IPS-18a (cell line): ENCODE results near the gene ADGRA1.
A peak's percentile ranks its signal among the peaks of the same experiment; 100 is the strongest.

ENCODE experiments used
- H3K27ac ChIP-seq: one replicate; pipeline ENCODE4 v1.5.1; 2013; ENCODE audit warnings: low read length
- H3K27me3 ChIP-seq: one replicate; pipeline ENCODE4 v1.6.1; 2013; ENCODE audit warnings: mild to moderate bottlenecking, low read length; ENCODE audit not compliant: control insufficient read depth, insufficient read depth
- H3K36me3 ChIP-seq: one replicate; pipeline ENCODE4 v1.6.1; 2013; ENCODE audit warnings: low read depth, low read length; ENCODE audit not compliant: control insufficient read depth
- H3K4me1 ChIP-seq: one replicate; pipeline ENCODE4 v1.6.1; 2013; ENCODE audit warnings: low read depth, low read length; ENCODE audit not compliant: control insufficient read depth
- H3K4me3 ChIP-seq: one replicate; pipeline ENCODE4 v1.5.1; 2013; ENCODE audit warnings: low read length
- H3K9ac ChIP-seq: one replicate; pipeline ENCODE4 v1.6.1; 2013; ENCODE audit warnings: mild to moderate bottlenecking, low read length, moderate library complexity
- H3K9me3 ChIP-seq: one replicate; pipeline ENCODE4 v1.6.1; 2013; ENCODE audit warnings: low read depth, low read length; ENCODE audit not compliant: control insufficient read depth

Gene ADGRA1

GRCh38 chr10:133160826-133161471 lies 73.2 kb downstream of the ADGRA1 start:
- H3K27me3 ChIP-seq, result peaks cover 10% of the 10 kb centered on the region
- no peaks in the 10 kb centered on the region for H3K36me3 ChIP-seq
- peak overlapping the region; percentile 68 for H3K4me3 ChIP-seq
- H3K9me3 ChIP-seq, result no peaks in the 10 kb centered on the region
- H3K9ac ChIP-seq, result peak overlapping the region; percentile 7
- no peak overlapping the region for H3K27ac ChIP-seq
- H3K4me1 ChIP-seq, result peaks cover 10% of the 10 kb centered on the region

DNA sequence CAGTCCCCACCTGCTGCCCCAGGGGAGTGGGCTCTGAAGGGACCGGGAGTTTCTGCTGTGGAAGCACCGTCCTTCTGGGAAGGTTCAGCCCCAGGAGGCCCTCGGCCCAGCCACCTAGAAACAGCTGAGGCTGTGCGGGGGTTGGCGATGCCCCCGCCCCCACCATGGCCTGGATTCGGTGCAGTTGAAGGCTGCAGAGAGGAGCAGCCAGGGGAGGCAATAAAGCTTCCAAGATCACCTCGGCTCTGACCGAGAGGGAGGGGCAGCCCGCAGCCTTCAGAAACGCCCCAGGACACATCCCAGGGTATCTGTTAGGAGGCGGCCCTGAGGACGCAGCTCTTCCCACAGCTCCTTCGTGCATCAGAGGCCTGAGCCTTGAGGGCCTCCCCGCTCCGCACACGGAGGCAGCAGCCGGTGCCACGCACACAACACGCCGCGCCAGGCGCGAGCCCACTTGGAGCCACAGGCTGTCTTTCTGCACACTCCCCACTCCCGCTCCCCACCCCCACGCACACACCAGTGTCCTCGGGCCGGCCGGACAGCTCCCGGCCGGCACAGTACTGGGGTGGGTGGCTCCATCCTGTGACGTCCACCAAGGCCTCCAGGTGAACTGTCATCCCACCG lies 73.9 kb downstream of the ADGRA1 start:
- Histone ChIP-seq H3K36me3 (no peaks in the 10 kb centered on the region), H3K9ac (no peak overlapping the region), H3K9me3 (no peaks in the 10 kb centered on the region), H3K4me3 (peak overlapping the region; percentile 68), H3K27me3 (peaks cover 10% of the 10 kb centered on the region), H3K4me1 (peaks cover 10% of the 10 kb centered on the region), H3K27ac (no peak overlapping the region)

- H3K27me3 ChIP-seq, result peaks cover 10% of the 10 kb centered on the region
- H3K36me3 ChIP-seq, result no peaks in the 10 kb centered on the region
- no peaks in the 10 kb centered on the region for H3K9me3 ChIP-seq
- H3K27ac ChIP-seq, result no peak overlapping the region
- peaks cover 10% of the 10 kb centered on the region for H3K4me1 ChIP-seq
- no peak overlapping the region for H3K9ac ChIP-seq
- H3K4me3 ChIP-seq, result no peak overlapping the region
Observed at GRCh38 chr10:133162178-133162909, 74.6 kb downstream of the ADGRA1 start.

DNA sequence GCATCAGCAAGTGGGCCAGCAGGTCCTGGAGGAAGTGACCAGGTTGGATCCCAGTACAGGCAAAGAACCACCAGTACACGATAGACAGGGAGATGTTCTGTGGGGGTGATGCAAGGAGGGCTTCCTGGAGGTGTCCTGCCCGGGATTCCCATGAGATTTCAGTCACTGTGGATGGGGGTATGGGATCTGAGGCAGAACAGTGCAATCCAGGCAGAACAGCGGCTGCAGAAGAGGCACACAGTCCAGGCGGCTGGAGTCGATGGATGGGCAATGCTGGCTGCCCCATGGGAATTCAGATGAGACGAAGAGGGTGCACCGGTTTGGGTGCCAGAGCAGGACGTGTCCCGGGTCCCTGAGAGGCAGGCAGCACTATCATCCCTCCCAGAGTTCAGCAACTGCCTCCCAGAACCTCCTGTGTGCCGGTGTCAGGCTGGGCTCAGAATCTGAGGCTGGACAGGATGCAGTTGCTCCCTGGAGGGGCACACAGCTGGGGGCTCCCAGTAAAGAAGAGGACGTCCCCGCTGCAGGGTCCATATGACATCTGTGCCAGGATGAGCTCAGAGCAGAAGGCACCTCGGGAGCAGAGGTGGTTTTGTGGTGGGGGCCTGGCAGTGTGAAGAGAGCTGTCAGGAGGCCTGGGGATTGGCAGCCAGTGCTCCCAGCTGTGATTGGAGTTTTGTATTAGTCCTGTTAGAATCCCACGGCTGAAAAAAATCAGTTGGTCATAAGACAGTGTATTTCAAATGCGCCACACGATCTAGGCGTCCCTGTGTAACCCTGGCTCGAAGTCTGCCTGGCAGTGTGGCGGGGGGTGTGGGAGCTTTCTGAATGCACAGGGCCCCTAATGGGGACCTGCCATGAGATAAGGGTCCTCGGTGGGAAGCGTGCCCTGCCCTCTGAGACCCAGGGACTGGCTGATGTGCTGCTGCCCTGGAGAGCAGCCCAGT lies 75.5 kb downstream of the ADGRA1 start:
- H3K9ac ChIP-seq, result no peak overlapping the region
- H3K4me1 ChIP-seq, result peaks cover 10% of the 10 kb centered on the region
- H3K27me3 ChIP-seq, result peaks cover 10% of the 10 kb centered on the region
- H3K9me3 ChIP-seq, result no peaks in the 10 kb centered on the region
- H3K27ac ChIP-seq, result no peak overlapping the region
- H3K36me3 ChIP-seq, result no peaks in the 10 kb centered on the region
- no peak overlapping the region for H3K4me3 ChIP-seq

DNA sequence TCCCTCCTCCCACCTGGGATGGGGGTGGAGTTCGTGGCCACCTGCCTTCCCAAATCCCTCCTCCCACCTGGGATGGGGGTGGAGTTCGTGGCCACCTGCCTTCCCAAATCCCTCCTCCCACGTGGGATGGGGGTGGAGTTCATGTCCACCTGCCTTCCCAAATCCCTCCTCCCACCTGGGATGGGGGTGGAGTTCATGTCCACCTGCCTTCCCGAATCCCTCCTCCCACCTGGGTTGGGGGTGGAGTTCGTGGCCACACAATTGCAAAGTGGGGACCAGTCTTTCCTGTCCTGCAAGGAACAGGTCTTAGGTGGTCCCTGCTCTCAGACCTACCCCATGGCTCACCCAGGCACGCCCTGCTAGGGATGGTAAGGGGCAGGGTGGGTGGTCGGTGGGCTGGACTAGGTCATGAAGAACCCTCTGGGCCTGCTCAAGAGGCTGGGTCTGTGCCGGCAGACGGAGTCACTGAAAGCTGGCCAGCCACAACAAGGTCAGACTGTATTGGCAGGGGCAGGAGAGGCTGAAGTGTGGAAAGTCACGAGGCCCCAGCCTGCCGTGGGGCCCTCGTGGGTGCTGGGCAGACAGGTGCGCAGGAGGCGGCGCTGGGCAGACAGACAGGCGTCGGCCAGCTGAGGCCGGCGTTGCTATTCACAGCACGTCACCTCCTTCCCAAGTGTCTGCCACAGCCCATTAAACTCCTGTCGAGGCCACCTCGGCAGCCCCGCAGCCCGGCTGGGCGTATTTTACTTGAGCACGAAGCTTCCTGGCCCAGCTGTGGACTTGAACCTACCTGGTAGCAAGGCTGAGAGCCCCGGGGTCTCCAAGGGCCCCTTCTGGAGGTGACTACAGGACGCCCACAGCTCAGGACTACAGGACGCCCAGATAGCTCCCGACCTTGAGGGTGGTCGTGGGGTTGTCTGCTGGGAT lies 76.4 kb downstream of the ADGRA1 start:
- Histone ChIP-seq H3K9ac (no peak overlapping the region), H3K4me1 (peaks cover 7% of the 10 kb centered on the region), H3K27me3 (peaks cover 10% of the 10 kb centered on the region)

GRCh38 chr10:133164816-133165555 lies 77.3 kb downstream of the ADGRA1 start:
- peaks cover 10% of the 10 kb centered on the region for H3K27me3 ChIP-seq
- H3K27ac ChIP-seq, result no peak overlapping the region
- no peaks in the 10 kb centered on the region for H3K9me3 ChIP-seq
- H3K4me3 ChIP-seq, result no peak overlapping the region
- peaks cover 7% of the 10 kb centered on the region for H3K4me1 ChIP-seq
- no peaks in the 10 kb centered on the region for H3K36me3 ChIP-seq
- H3K9ac ChIP-seq, result no peak overlapping the region

More for the DNA sequence above, 76.4 kb downstream of the ADGRA1 start:
- H3K9me3 ChIP-seq, result no peaks in the 10 kb centered on the region
- no peak overlapping the region for H3K4me3 ChIP-seq
- H3K36me3 ChIP-seq, result no peaks in the 10 kb centered on the region
- no peak overlapping the region for H3K27ac ChIP-seq

DNA sequence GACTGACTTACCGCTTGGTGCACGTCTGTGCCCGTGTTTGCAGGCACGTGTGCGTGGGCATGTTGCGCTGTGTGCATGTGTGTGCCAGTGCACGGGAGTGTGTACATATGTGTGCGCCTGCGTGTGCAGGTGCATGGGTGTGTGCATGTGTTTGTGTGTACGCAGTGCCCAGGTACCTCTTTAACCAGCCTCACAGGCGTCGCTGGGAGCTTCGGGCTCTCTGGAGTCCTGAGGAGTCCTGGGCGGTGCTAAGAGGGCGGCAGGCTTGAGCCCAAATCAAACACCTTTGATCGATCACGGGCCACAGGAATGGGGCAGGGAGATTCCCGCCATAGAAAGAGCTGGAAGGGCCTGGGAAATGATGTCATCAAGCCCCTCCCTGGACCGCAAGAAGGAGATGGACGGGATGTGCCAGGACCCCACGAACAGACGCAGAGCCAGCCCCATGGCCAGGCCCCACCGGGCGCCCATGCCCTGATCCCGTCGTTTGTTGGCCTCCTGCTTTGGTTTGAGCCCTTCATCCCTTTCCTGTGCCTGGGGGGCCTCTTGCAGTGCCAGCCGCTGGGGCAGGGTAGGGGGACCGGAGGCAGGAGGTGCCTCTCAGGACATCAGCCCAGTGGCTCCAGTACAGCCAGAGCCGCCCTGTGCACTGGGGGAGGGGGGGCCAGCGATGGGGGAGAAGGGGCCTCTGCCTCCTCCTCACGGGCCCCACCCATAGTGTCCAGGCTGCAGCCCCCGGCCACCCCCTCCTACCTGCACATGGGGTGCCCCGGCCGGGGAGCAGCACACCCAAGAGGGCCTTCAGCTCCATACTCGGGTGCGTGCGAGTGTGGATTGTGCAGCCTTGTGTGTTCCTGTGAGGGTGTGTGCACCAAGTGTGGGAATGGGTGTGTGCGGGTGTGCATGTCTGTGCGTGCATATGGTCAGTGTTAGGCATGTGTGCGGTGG lies 78.1 kb downstream of the ADGRA1 start:
- Histone ChIP-seq H3K27ac (no peak overlapping the region), H3K36me3 (no peaks in the 10 kb centered on the region), H3K4me3 (no peak overlapping the region), H3K27me3 (peaks cover 6% of the 10 kb centered on the region), H3K4me1 (peaks cover 7% of the 10 kb centered on the region), H3K9ac (no peak overlapping the region), H3K9me3 (no peaks in the 10 kb centered on the region)

GRCh38 chr10:133166504-133166827 lies 78.7 kb downstream of the ADGRA1 start:
- no peak overlapping the region for H3K9ac ChIP-seq
- peaks cover under 1% of the 10 kb centered on the region for H3K27me3 ChIP-seq
- H3K4me1 ChIP-seq, result peaks cover 3% of the 10 kb centered on the region
- no peak overlapping the region for H3K27ac ChIP-seq
- no peaks in the 10 kb centered on the region for H3K9me3 ChIP-seq
- H3K36me3 ChIP-seq, result no peaks in the 10 kb centered on the region
- H3K4me3 ChIP-seq, result no peak overlapping the region

- Histone ChIP-seq H3K36me3 (no peaks in the 10 kb centered on the region), H3K9ac (no peak overlapping the region), H3K27ac (no peak overlapping the region), H3K4me1 (no peaks in the 10 kb centered on the region), H3K4me3 (no peak overlapping the region), H3K27me3 (no peaks in the 10 kb centered on the region), H3K9me3 (no peaks in the 10 kb centered on the region)
Observed at GRCh38 chr10:133166828-133167692, 79.3 kb downstream of the ADGRA1 start.
